K562 treated with DMSO at 1 percent for 4 hours (cell line): ENCODE results near the gene NRBP1. TPM values are rescaled to one million over a fixed set of nuclear protein-coding genes. Genes with fewer than 3 reads are reported as not detected.

Experiments
- total RNA-seq: library from RNA; unstranded; fragments of 300-600 nt; gene quantifications from 2 replicates; pipeline ENCODE4 v1.2.3, GENCODE V29; 2022; ENCODE audit not compliant: insufficient read depth

Gene NRBP1
- 56.6 and 73.3 TPM in 2 replicates for total RNA-seq

DNA sequence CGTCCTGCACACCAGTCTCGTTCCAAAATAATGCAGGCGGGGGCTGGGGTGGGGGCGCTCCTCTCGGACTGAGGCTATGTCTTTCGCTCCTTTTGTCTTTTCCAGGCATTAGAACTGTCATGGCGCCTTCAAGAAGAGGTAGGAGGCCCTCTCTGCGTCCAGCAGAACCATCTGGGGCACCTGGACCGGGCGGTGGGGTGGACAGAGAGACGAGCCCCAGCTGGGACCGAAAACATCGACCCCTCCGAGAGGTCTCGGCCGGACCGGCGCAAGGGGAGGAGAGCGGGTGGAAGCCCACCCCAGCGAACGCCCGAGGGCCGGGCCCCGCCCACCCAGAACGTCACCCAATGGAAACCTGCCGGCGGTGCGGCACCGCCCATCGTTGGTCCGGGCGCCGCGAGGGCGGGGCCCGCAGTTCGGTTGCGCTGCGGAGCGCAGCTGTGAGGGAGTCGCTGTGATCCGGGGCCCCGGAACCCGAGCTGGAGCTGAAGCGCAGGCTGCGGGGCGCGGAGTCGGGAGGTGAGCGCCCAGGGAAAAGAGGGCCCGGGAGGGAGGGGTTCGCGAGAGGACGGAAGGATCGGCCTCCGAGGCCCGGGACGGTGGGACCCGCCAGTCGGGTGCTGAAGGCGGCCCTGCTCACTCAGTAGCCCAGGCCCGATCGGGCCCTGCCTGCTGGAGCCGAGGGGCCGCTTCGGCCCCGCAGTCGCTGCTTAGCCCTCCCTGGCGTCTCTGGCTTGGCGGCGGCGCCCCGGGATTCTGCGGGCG is at the start of gene NRBP1:
TSS of gene NRBP1 (plus strand) at position 419 of the 765 bp plus-strand sequence. CDS start 4,643 bp downstream, outside the sequence.

DNA sequence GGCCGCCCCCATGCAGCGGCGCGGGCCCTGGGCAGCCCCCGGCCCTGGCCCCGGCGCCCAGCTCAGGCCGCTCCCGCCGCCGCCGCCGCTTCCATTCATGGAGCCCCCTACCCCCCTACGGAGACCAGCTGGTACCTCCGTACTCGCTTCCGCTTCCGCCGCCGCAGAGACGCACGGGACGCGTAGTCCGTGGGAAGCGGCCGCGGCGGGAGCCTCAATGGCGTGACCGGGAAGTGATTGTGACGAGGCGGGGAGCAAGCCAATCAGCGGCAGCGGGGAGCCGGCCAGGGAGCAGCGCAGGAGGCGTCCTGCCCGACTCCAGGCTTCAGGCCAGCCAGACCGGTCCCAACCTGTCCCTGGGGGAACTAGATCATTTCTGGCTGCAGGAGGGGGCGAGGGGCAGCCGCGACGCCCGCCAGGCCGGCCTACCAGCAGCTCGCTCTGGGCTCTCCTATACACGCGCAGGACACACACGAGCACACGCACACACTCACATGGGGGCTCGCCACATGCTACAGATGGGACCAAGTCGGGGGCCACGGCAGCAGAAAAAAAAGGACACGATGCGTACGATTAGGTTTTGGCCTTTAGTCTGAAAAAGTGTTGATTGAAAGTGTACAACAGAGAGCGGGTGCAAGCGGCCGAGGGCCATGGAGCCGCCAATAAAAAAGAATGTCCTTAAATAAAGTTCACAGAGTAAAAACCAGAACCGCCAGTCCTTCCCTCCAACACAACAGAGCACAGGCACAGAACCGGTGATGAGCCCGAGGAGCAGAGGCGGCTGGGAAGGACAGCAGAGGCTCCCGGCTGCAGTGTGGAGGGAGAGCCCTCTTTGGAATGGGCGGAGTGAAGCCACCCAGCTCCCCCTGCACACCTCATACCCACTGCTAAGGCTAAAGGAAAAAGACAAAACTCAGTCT is 47.5 kb upstream of the NRBP1 start, which contains the start of gene ZNF513:
TSS of gene ZNF513 (minus strand) at position 109 of the 920 bp plus-strand sequence. CDS start 208 bp downstream, outside the sequence.

DNA sequence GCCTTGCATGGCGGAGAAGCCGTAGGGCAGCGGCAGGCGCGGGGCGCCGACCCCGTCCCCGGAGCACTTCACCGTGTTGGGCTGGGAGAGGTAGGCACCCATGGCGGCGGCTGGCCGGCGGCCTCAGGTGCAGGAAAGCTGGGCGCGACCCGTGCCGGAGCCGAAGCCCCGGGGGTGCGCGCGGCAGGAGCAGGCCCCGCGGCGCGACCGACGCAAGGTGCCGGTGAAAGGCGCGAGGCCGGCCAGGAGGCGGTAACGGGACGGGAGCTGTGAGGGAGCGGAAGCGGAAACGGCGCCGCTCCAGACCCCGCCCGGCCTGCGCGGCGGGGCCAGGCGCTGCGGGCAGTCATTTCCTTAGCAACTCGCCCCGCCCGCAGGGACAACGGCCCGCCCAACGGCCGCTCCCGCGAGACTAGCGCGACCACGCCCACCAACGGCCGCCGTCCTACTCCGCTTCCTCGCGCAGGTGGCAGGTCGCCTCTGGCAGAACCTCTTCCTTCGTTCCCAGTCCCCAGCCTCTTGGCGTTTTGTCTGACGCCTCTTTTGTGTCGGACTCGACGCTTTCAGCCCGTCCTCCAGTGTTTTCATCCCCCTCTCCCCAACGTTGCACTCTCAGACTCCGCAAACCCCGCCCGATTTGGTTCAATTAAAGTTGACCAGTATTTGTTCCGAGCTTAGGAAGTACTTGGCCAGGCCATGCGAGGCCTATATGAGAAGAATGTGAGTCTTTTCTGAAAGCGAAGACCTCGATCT is 18.9 kb upstream of the NRBP1 start, which contains the start of gene PPM1G:
TSS of gene PPM1G (minus strand) at position 271 of the 753 bp plus-strand sequence. CDS start at position 102, 169 bp downstream.

DNA sequence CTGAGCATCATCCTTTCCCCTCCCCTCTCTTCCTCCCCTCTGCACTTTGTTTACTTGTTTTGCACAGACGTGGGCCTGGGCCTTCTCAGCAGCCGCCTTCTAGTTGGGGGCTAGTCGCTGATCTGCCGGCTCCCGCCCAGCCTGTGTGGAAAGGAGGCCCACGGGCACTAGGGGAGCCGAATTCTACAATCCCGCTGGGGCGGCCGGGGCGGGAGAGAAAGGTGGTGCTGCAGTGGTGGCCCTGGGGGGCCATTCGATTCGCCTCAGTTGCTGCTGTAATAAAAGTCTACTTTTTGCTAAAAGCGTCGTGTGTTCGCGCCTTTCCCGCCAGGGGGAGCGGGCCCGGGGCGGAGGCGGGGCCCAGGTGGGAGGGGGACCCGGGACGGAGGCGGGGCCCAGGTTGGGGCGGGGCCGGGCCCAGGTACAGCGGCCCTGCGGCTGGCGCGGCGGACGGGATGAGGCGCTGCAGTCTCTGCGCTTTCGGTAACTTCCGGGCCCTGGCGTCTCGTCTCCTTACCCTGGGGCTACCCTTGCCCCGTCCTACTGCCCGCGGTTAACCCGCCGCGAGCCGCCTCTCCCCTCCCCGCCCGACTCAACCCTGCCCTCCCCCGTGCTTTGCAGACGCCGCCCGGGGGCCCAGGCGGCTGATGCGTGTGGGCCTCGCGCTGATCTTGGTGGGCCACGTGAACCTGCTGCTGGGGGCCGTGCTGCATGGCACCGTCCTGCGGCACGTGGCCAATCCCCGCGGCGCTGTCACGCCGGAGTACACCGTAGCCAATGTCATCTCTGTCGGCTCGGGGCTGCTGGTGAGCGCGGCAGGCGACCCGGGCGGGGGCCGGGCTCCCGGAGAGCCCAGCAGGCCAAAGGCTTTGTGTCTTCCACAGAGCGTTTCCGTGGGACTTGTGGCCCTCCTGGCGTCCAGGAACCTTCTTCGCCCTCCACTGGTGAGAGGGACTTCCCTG is 13.8 kb downstream of the NRBP1 start, which contains the start of gene KRTCAP3:
TSS of gene KRTCAP3 (plus strand) at position 424 of the 962 bp plus-strand sequence. CDS start at position 456, 32 bp downstream.

DNA sequence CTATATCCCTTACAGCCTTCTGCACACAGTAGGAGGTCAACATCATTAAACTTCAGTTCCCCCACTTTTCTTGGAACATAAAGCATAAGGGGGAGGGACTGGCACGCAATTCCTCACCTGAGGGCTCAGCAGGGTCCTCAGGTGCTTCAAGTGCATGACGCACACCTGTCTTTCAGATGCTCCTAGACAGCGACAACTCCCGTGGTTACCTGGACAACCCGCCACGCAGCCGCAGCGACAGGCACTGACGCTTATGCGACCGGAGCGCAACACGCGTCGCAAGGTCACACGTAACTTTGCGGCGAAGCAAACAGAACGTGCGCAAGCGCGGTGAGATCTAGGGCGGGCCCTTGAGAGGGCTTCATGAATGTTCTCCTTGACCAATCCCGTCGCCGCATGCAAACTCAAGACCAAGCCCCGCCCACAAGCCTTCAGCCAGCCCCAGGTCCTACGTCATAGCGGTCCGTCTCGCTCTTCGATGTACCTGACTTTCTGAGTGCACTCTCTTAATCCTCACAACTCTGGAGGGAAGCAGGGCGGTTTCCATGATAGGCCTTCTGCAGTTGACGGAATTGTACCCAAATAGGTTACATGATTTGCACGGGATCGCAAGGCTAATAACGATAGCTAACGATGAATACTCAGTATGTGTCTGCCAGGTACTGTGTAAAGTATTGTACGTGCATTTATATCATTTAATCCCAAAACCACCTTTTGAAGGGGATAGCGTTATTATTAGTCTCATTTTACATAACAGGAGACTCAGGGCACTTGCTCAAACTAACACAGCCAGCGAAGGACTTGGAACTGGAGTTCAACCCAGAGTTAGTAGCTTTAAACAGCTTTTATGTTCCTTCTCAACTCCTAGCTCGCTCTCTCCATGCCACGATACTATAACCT is 61.3 kb downstream of the NRBP1 start, which contains the start of gene IFT172:
TSS of gene IFT172 (minus strand) at position 246 of the 900 bp plus-strand sequence. CDS start at position 156, 90 bp downstream.

Other genes with a start within 250 kb of the NRBP1 start
- gene ATRAID, start 216.6 kb upstream of the NRBP1 start, total RNA-seq = 87.2 and 192 TPM in 2 replicates
- 36.2 and 42.0 TPM in 2 replicates for gene SLC5A6, start 216.4 kb upstream of the NRBP1 start, total RNA-seq
- 56.2 and 60.6 TPM in 2 replicates for gene CAD, start 211.3 kb upstream of the NRBP1 start, total RNA-seq
- gene SLC30A3, start 165.6 kb upstream of the NRBP1 start, total RNA-seq = 0.60 and 1.5 TPM in 2 replicates
- gene DNAJC5G, start 153.2 kb upstream of the NRBP1 start, total RNA-seq = not detected in 2 replicates
- gene TRIM54, start 146.2 kb upstream of the NRBP1 start, total RNA-seq = not detected in 2 replicates
- gene UCN, start 120.2 kb upstream of the NRBP1 start, total RNA-seq = 5.5 and 7.0 TPM in 2 replicates
- gene MPV17, start 105.5 kb upstream of the NRBP1 start, total RNA-seq = 62.7 and 64.9 TPM in 2 replicates
- gene GTF3C2, start 71.9 kb upstream of the NRBP1 start, total RNA-seq = 36.2 and 43.2 TPM in 2 replicates
- gene EIF2B4, start 58.3 kb upstream of the NRBP1 start, total RNA-seq = 46.9 and 57.9 TPM in 2 replicates
- gene SNX17, start 58.0 kb upstream of the NRBP1 start, total RNA-seq = 72.9 and 81.1 TPM in 2 replicates
- gene ZNF513, start 47.9 kb upstream of the NRBP1 start, total RNA-seq = 10.0 and 12.0 TPM in 2 replicates
- 126 and 139 TPM in 2 replicates for gene PPM1G, start 19.0 kb upstream of the NRBP1 start, total RNA-seq
- gene KRTCAP3, start 13.8 kb downstream of the NRBP1 start, total RNA-seq = 1.9 TPM in 2 replicates
- gene IFT172, start 61.1 kb downstream of the NRBP1 start, total RNA-seq = 7.5 and 11.8 TPM in 2 replicates
- 19.7 and 20.8 TPM in 2 replicates for gene FNDC4, start 66.6 kb downstream of the NRBP1 start, total RNA-seq
- 0.75 TPM in 1 of 2 replicates, not detected in the other for gene GCKR, start 68.2 kb downstream of the NRBP1 start, total RNA-seq
- 20.0 and 39.5 TPM in 2 replicates for gene ZNF512, start 154.4 kb downstream of the NRBP1 start, total RNA-seq
- 3.4 and 4.4 TPM in 2 replicates for gene CCDC121, start 200.4 kb downstream of the NRBP1 start, total RNA-seq
- 37.4 and 38.0 TPM in 2 replicates for gene GPN1, start 200.4 kb downstream of the NRBP1 start, total RNA-seq
- gene SUPT7L, start 235.0 kb downstream of the NRBP1 start, total RNA-seq = 24.7 and 28.8 TPM in 2 replicates
- gene SLC4A1AP, start 235.3 kb downstream of the NRBP1 start, total RNA-seq = 25.4 and 28.3 TPM in 2 replicates